HG02759 (cell line): Measurements from ENCODE around the gene CPT1C.
"Not testable (repeated sequence)": the region's sequence is repeated elsewhere in the genome, so short reads cannot be mapped to it uniquely, and the experiment has no call there.

Experiments
- ATAC-seq: cut with Tn5 transposase; IDR thresholded peaks from one replicate; pipeline ENCODE4 v1.9.1; 2021; ENCODE audit warnings: mild to moderate bottlenecking, moderate library complexity; ENCODE audit not compliant: unreplicated experiment

The CPT1C gene

GRCh38 chr19:49700563-49700962 lies 9.6 kb downstream of the CPT1C start:
- no peak for ATAC-seq

- no peak for ATAC-seq
These were observed 10.4 kb downstream of the CPT1C start for GRCh38 chr19:49701271-49701786.

- ATAC-seq, result no peak
These were observed 14.1 kb downstream of the CPT1C start for GRCh38 chr19:49704888-49705642.

GRCh38 chr19:49705919-49706318 lies 15.0 kb downstream of the CPT1C start:
- no peak for ATAC-seq

GRCh38 chr19:49710372-49710951 lies 19.5 kb downstream of the CPT1C start:
- no peak for ATAC-seq

- ATAC-seq, result no peak
These were observed 21.5 kb downstream of the CPT1C start for GRCh38 chr19:49712397-49712859.

GRCh38 chr19:49713236-49713845 lies 22.4 kb downstream of the CPT1C start:
- no peak for ATAC-seq

- ATAC-seq, result no peak
These were observed 25.2 kb downstream of the CPT1C start for GRCh38 chr19:49716154-49716553.

GRCh38 chr19:49718511-49718910 lies 27.6 kb downstream of the CPT1C start:
- ATAC-seq, result no peak

- ATAC-seq, result no peak
These were observed 28.1 kb downstream of the CPT1C start for GRCh38 chr19:49718991-49719390.

GRCh38 chr19:49719420-49719819 lies 28.5 kb downstream of the CPT1C start:
- ATAC-seq, result not testable (repeated sequence)

GRCh38 chr19:49727217-49728030 lies 36.5 kb downstream of the CPT1C start:
- ATAC-seq, result no peak

GRCh38 chr19:49730166-49730565 lies 39.2 kb downstream of the CPT1C start:
- ATAC-seq, result no peak

- ATAC-seq, result no peak
These were observed 47.4 kb downstream of the CPT1C start for GRCh38 chr19:49738268-49738667.

- ATAC-seq, result no peak
These were observed 48.2 kb downstream of the CPT1C start for GRCh38 chr19:49739098-49739497.

GRCh38 chr19:49739933-49740332 lies 49.0 kb downstream of the CPT1C start:
- no peak for ATAC-seq

GRCh38 chr19:49741210-49741844 lies 50.4 kb downstream of the CPT1C start:
- no peak for ATAC-seq

- ATAC-seq, result no peak
These were observed 54.0 kb downstream of the CPT1C start for GRCh38 chr19:49744946-49745381.

GRCh38 chr19:49746206-49746958 lies 55.5 kb downstream of the CPT1C start:
- no peak for ATAC-seq
